Measurements from ENCODE around the gene ZIM2.

DNA sequence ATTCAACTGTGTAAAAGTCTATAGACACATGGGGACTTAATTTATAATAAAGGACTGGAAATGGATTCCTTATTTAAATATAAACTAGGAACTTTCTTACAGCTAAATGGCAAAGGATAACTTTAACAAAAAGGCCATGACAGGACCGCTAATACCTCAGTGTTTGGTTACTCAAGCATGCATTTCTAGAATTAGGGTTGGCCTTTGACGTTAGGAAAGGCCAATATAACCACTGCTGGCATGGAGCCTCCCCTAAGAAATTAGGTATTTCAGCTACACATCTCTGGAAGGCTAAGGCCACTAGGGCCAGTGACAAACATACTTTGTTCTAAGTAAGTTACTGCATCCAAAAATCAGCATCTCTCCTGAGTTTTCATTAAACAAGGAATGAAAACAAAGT is 9.3 kb downstream of the ZIM2 start:
- no peak for TF ChIP-seq CTCF (IDR thresholded peaks at IDR 0.05)
- no peak for TF ChIP-seq EZH2 (IDR thresholded peaks at IDR 0.05; ENCODE audit: borderline replicate concordance, insufficient read depth, low read depth, low read length, poor library complexity, severe bottlenecking)
